IMR-90 (cell line): ENCODE results near the gene GRM5.

Experiments
- BHLHE40 ChIP-seq: fragments of 150-350 bp; IDR thresholded peaks from 2 replicates; pipeline ENCODE4 v1.6.1; 2016; ENCODE audit warnings: mild to moderate bottlenecking, low read depth, low read length
- CEBPB ChIP-seq: IDR thresholded peaks from 2 replicates; pipeline ENCODE4 v1.6.1; 2012; ENCODE audit warnings: low read depth, low read length, improper control_type of control experiment
- MAFK ChIP-seq: IDR thresholded peaks from 2 replicates; pipeline ENCODE4 v1.6.1; 2012; ENCODE audit warnings: low read depth, low read length, improper control_type of control experiment
- NFE2L2 ChIP-seq: fragments of 150-350 bp; IDR thresholded peaks from 2 replicates; pipeline ENCODE4 v1.6.1; 2016; ENCODE audit warnings: low read depth, mild to moderate bottlenecking, low read length
- POLR2A ChIP-seq: IDR thresholded peaks from 2 replicates; pipeline ENCODE4 v1.6.1; 2012; ENCODE audit warnings: mild to moderate bottlenecking, low read depth, low read length
- RCOR1 ChIP-seq: IDR thresholded peaks from 2 replicates; pipeline ENCODE4 v1.6.1; 2012; ENCODE audit warnings: mild to moderate bottlenecking, low read length, improper control_type of control experiment; ENCODE audit not compliant: insufficient replicate concordance
- TF ChIP-seq, protein P1 (sequence below): conservative IDR thresholded peaks from 2 replicates; pipeline ENCODE4 v1.5.1; 2012; ENCODE audit warnings: mild to moderate bottlenecking, low read depth, low read length, improper control_type of control experiment

- TF ChIP-seq, protein P1, sequence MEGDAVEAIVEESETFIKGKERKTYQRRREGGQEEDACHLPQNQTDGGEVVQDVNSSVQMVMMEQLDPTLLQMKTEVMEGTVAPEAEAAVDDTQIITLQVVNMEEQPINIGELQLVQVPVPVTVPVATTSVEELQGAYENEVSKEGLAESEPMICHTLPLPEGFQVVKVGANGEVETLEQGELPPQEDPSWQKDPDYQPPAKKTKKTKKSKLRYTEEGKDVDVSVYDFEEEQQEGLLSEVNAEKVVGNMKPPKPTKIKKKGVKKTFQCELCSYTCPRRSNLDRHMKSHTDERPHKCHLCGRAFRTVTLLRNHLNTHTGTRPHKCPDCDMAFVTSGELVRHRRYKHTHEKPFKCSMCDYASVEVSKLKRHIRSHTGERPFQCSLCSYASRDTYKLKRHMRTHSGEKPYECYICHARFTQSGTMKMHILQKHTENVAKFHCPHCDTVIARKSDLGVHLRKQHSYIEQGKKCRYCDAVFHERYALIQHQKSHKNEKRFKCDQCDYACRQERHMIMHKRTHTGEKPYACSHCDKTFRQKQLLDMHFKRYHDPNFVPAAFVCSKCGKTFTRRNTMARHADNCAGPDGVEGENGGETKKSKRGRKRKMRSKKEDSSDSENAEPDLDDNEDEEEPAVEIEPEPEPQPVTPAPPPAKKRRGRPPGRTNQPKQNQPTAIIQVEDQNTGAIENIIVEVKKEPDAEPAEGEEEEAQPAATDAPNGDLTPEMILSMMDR: no peak
- TF ChIP-seq NFE2L2: no peak
- TF ChIP-seq POLR2A: no peak
- TF ChIP-seq MAFK: no peak
- no peak for TF ChIP-seq CEBPB
- no peak for TF ChIP-seq RCOR1
- TF ChIP-seq BHLHE40: no peak
These were observed 524.8 kb downstream of the GRM5 start for GRCh38 chr11:88541006-88541405.
